HepG2 (cell line): ENCODE data around the gene LINGO1. TPM values are rescaled to one million over a fixed set of nuclear protein-coding genes. Genes with fewer than 3 reads are reported as not detected.

ENCODE experiments used
- ATAC-seq: fragments of 200-7000 bp; cut with Tn5 transposase; 3 replicates; pipeline ENCODE4 v1.9.1; 2020; ENCODE audit warnings: mild to moderate bottlenecking, moderate library complexity
- BruUV-seq: library from RNA; stranded (reverse); fragments of 400-500 nt; replicated peaks from 2 replicates; lab custom pipeline; 2021; lab: Mats Ljungman, UMichigan
- CTCF ChIA-PET: fragments of 300-600 bp; formaldehyde crosslinking; extraction: SDS; loops from one replicate; lab custom pipeline; 2021; ENCODE audit warnings: low total read pairs, inconsistent platforms, low intra/inter-chr PET ratio; lab: Yijun Ruan, JAX
- POLR2A ChIA-PET: fragments of 350-600 bp; sonication (Branson Sonifier 250); formaldehyde crosslinking; loops from one replicate; lab custom pipeline; 2020; ENCODE audit warnings: antibody characterized with exemption, inconsistent platforms; lab: Yijun Ruan, JAX
- DNase-seq: peaks from one replicate; pipeline ENCODE4 v3.0.0-alpha.2; 2015; ENCODE audit warnings: low spot score
- FAIRE-seq: peaks from 3 replicates; lab custom pipeline; 2011; peaks lifted over from hg19 to GRCh38; lab: Jason Lieb, UNC
- H2AFZ ChIP-seq: one replicate; pipeline ENCODE4 v1.6.1; 2011; ENCODE audit warnings: low read length, inconsistent platforms
- H3K27ac ChIP-seq: fragments of 300-600 bp; 3 replicates; pipeline ENCODE4 v1.8.0; 2011; ENCODE audit warnings: mixed run types, mild to moderate bottlenecking, mixed read lengths, low read length, inconsistent platforms; ENCODE audit not compliant: insufficient read depth; ENCODE audit errors: extremely low read length
- H3K27me3 ChIP-seq, 2 experiments: fragments of 200-600 bp in 1 of 2; 2 replicates in 1 of 2; 3 replicates in 1 of 2; pipeline versions ENCODE4 v1.6.0 to v1.8.0; 2011; ENCODE audit warnings: low read length in 2 of 2, mild to moderate bottlenecking in 2 of 2, moderate library complexity in 2 of 2, inconsistent platforms in 1 of 2; ENCODE audit not compliant: insufficient read depth in 2 of 2, control insufficient read depth in 1 of 2
- H3K36me3 ChIP-seq, 2 experiments: fragments of 200-600 bp in 1 of 2; replicated peaks in 1 of 2; 2 replicates in 1 of 2; 3 replicates in 1 of 2; pipeline versions ENCODE4 v1.5.1 to v1.8.0; 2011; ENCODE audit warnings: low read length in 2 of 2, inconsistent platforms in 1 of 2; ENCODE audit not compliant: insufficient read depth in 2 of 2, control insufficient read depth in 1 of 2
- H3K4me1 ChIP-seq: 2 replicates; pipeline ENCODE4 v1.5.1; 2012; ENCODE audit warnings: low read length, inconsistent platforms; ENCODE audit not compliant: insufficient read depth
- H3K4me2 ChIP-seq: 2 replicates; pipeline ENCODE4 v1.6.0; 2011; ENCODE audit warnings: low read depth, low read length, inconsistent platforms
- H3K4me3 ChIP-seq, 3 experiments: fragments of 200-600 bp in 1 of 3; sonication (generic), shearing (Covaris generic) in 1 of 3; replicated peaks in 1 of 3; 2 replicates each; pipeline ENCODE4 v1.5.1; 2011 to 2016; ENCODE audit warnings: low read length in 3 of 3, inconsistent platforms in 2 of 3, low read depth in 2 of 3, mild to moderate bottlenecking in 2 of 3, control low read depth in 1 of 3, mixed read lengths in 1 of 3; ENCODE audit not compliant: insufficient read depth in 1 of 3
- H3K79me2 ChIP-seq: one replicate; pipeline ENCODE4 v1.6.1; 2011; ENCODE audit warnings: low read length, inconsistent platforms; ENCODE audit not compliant: insufficient read depth
- H3K9ac ChIP-seq: 2 replicates; pipeline ENCODE4 v1.6.0; 2011; ENCODE audit warnings: mild to moderate bottlenecking, low read depth, low read length, inconsistent platforms; ENCODE audit not compliant: insufficient read depth
- H3K9me3 ChIP-seq: 2 replicates; pipeline ENCODE4 v1.5.1; 2012; ENCODE audit warnings: mild to moderate bottlenecking, low read length
- H4K20me1 ChIP-seq: 2 replicates; pipeline ENCODE4 v1.6.0; 2011; ENCODE audit warnings: inconsistent platforms, mild to moderate bottlenecking, low read length, moderate library complexity; ENCODE audit not compliant: insufficient read depth
- E2F5 ChIP-seq: sonication (generic); formaldehyde crosslinking; conservative IDR thresholded peaks from 2 replicates; pipeline ENCODE4 v1.4.0; 2020; ENCODE audit warnings: missing genetic modification reagents
- NFIB ChIP-seq: sonication (generic); formaldehyde crosslinking; IDR thresholded peaks from 2 replicates; pipeline ENCODE4 v1.9.0; 2021; ENCODE audit warnings: missing genetic modification reagents, mild to moderate bottlenecking, borderline replicate concordance
- WGBS: methylation state at CpG from one replicate; pipeline ENCODE4 v1.1.6; 2017; ENCODE audit warnings: low lambda C conversion rate; 5-methylcytosine and 5-hydroxymethylcytosine counted together
- in situ Hi-C: cut with HindIII; loops from 2 replicates; pipeline ENCODE4 v1.10.0; 2017; ENCODE audit warnings: low pct_unique_long_range_greater_than_20kb; ENCODE audit not compliant: extremely low pct_ligation_motif_present
- intact Hi-C: fragments of 100-400 bp; cut with micrococcal nuclease; formaldehyde crosslinking; loops from one replicate; pipeline ENCODE4 v1.10.0; 2022; ENCODE audit not compliant: unreplicated experiment
- polyA plus RNA-seq, 8 experiments: library from polyadenylated mRNA; depleted of rRNA in 3 of 8; stranded (reverse) in 7 of 8; unstranded in 1 of 8; fragments of >200 nt; fragmentation: Illumina TruSeq in 4 of 8; extraction: Trizol in 4 of 8; gene quantifications; 2 replicates each; pipeline versions ENCODE4 v1.2.1 to v1.2.3, GENCODE V29; 2011 to 2016; ENCODE audit warnings: low read depth in 4 of 8, missing spikeins in 1 of 8, mixed read lengths in 1 of 8; ENCODE audit not compliant: insufficient read depth in 1 of 8
- total RNA-seq, 5 experiments: library from RNA; depleted of rRNA; stranded (reverse); fragments of >200 nt; fragmentation: Illumina TruSeq; extraction: Trizol; gene quantifications; 2 replicates each; pipeline ENCODE4 v1.2.3, GENCODE V29; 2016; ENCODE audit warnings: low read depth in 1 of 5
- TF ChIP-seq, protein P1 (sequence below): IDR thresholded peaks from 2 replicates; pipeline ENCODE4 v1.6.1; 2016; ENCODE audit warnings: low read depth, control low read depth

The LINGO1 gene
- total and polyA plus RNA-seq, 2 of the 13 experiments (the other 11 are each of a cell fraction or from before 2014, with no cell fraction given), result 0.07 TPM; not detected in 1

GRCh38 chr15:77604973-77605372 is 27.7 kb downstream of the LINGO1 start (continued):
- no peak for TF ChIP-seq E2F5 (CRISPR knock-in tag)

GRCh38 chr15:77603611-77604336 is 28.9 kb downstream of the LINGO1 start:
- ChIA-PET CTCF (no interaction called here), POLR2A (no interaction called here)
- Histone ChIP-seq H4K20me1 (no peaks in the 10 kb centered on the region), H3K79me2 (no peaks in the 10 kb centered on the region), H3K4me1 (no peaks in the 10 kb centered on the region), H3K27ac (no peak overlapping the region), H3K27me3 (peaks cover 0 to 42% of the 10 kb centered on the region in 2 experiments; a peak in 3 of 5 replicates), H3K36me3 (no peaks in the 10 kb centered on the region), H3K4me2 (no peak overlapping the region), H3K9me3 (no peaks in the 10 kb centered on the region), H2AFZ (no peak overlapping the region), H3K9ac (no peak overlapping the region), H3K4me3 (no peak overlapping the region)
- no TSS peak for BruUV-seq
- ATAC-seq (no peak), FAIRE-seq (no peak), DNase-seq (no peak)
- TF ChIP-seq, protein P1, sequence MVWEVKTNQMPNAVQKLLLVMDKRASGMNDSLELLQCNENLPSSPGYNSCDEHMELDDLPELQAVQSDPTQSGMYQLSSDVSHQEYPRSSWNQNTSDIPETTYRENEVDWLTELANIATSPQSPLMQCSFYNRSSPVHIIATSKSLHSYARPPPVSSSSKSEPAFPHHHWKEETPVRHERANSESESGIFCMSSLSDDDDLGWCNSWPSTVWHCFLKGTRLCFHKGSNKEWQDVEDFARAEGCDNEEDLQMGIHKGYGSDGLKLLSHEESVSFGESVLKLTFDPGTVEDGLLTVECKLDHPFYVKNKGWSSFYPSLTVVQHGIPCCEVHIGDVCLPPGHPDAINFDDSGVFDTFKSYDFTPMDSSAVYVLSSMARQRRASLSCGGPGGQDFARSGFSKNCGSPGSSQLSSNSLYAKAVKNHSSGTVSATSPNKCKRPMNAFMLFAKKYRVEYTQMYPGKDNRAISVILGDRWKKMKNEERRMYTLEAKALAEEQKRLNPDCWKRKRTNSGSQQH (CRISPR knock-in tag), result no peak
- TF ChIP-seq NFIB (CRISPR knock-in tag), result no peak
- WGBS, result 64% methylated on average over 8 of the region's 14 CpGs
- in situ Hi-C loops (no loop called here), intact Hi-C loops (no loop called here)
